Lower leg skin (tissue), 3 donors: ENCODE measurements around the gene KCNQ4.

Experiments used
- POLR2A ChIP-seq, 2 donors: fragments of 450-650 bp; IDR thresholded peaks; one replicate each; pipeline ENCODE4 v1.6.1; 2016 to 2017; ENCODE audit warnings: antibody characterized with exemption in 2 of 2, mild to moderate bottlenecking in 1 of 2, moderate library complexity in 1 of 2
- TF ChIP-seq, protein P1 (sequence below), 3 donors: fragments of 450-650 bp; IDR thresholded peaks; one replicate each; pipeline ENCODE4 v1.5.1; 2016; ENCODE audit warnings: antibody characterized with exemption in 3 of 3, mild to moderate bottlenecking in 3 of 3, moderate library complexity in 2 of 3

DNA sequence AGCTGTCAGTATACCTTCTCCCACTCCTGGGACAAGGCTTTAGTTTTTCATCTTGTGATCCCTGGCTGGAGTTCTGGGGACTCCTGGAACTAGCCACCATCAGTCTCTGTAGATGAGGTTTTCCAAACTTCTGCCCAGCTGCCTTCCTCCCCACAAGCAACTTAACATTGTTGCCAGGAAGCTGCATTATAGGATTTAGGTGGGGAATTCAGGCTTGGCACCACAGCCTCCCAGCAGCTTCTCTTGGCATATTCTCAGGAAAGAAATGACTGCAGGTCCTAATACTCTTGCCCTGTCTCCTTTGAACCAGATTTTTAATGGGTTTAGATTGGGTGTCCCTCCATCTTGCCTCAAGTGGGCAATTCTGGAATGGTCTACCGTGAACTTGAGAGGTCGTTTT is 18.6 kb upstream of the KCNQ4 start:
- TF ChIP-seq POLR2A (IDR thresholded peaks at IDR 0.05): no peak
- TF ChIP-seq, protein P1, sequence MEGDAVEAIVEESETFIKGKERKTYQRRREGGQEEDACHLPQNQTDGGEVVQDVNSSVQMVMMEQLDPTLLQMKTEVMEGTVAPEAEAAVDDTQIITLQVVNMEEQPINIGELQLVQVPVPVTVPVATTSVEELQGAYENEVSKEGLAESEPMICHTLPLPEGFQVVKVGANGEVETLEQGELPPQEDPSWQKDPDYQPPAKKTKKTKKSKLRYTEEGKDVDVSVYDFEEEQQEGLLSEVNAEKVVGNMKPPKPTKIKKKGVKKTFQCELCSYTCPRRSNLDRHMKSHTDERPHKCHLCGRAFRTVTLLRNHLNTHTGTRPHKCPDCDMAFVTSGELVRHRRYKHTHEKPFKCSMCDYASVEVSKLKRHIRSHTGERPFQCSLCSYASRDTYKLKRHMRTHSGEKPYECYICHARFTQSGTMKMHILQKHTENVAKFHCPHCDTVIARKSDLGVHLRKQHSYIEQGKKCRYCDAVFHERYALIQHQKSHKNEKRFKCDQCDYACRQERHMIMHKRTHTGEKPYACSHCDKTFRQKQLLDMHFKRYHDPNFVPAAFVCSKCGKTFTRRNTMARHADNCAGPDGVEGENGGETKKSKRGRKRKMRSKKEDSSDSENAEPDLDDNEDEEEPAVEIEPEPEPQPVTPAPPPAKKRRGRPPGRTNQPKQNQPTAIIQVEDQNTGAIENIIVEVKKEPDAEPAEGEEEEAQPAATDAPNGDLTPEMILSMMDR (IDR thresholded peaks at IDR 0.05): no peak
